Measurements from ENCODE around the gene KANK2. TPM values are rescaled to one million over a fixed set of nuclear protein-coding genes. Genes with fewer than 3 reads are reported as not detected.

Gene KANK2
- total and polyA plus RNA-seq, 2 of the 13 experiments (the other 11 are each of a cell fraction or from before 2014, with no cell fraction given) = 5.7 to 12.9 TPM

GRCh38 chr19:11236324-11237301, 39.3 kb upstream of the KANK2 start (continued):
- TF ChIP-seq ZSCAN21 (CRISPR knock-in tag; IDR thresholded peaks at IDR 0.05; ENCODE audit: borderline replicate concordance) (peak; percentile 72; the same call in 1 of the 2 replicates), ZNF580 (CRISPR knock-in tag; IDR thresholded peaks at IDR 0.05; ENCODE audit: borderline replicate concordance, low read depth) (no peak; the same call in 1 of the 2 replicates), ZNF124 (CRISPR knock-in tag; IDR thresholded peaks at IDR 0.05) (no peak; the same call in 1 of the 2 replicates), ARNT2 (CRISPR knock-in tag; IDR thresholded peaks at IDR 0.05; ENCODE audit: low read depth) (peak; percentile 53; the same call in 1 of the 2 replicates), ARNTL (CRISPR knock-in tag; IDR thresholded peaks at IDR 0.05) (peak; percentile 75; the same call in 1 of the 2 replicates), MYC (CRISPR knock-in tag; IDR thresholded peaks at IDR 0.05; ENCODE audit: borderline replicate concordance) (peak; percentile 83), MEIS1 (CRISPR knock-in tag; IDR thresholded peaks at IDR 0.05; ENCODE audit: borderline replicate concordance) (peak; percentile 71; the same call in 1 of the 2 replicates), KDM2A (CRISPR knock-in tag; IDR thresholded peaks at IDR 0.05; ENCODE audit: borderline replicate concordance, low read depth) (peak; percentile 73; the same call in 1 of the 2 replicates), SRSF1 (optimal IDR thresholded peaks at IDR 0.05; ENCODE audit: low read depth, low read length) (peak; percentile 85), HOMEZ (CRISPR knock-in tag; IDR thresholded peaks at IDR 0.05; ENCODE audit: low read depth) (0 out of 2 replicates have a peak, but pooled peaks have one; percentile 12), ZNF460 (CRISPR knock-in tag; IDR thresholded peaks at IDR 0.05; ENCODE audit: borderline replicate concordance) (no peak), TGIF2 (CRISPR knock-in tag; IDR thresholded peaks at IDR 0.05) (peak; percentile 49; the same call in 1 of the 2 replicates), GTF2F1 (IDR thresholded peaks at IDR 0.05; ENCODE audit: low read length) (no peak), NR3C1 (CRISPR knock-in tag; IDR thresholded peaks at IDR 0.05) (no peak), ERF (CRISPR knock-in tag; IDR thresholded peaks at IDR 0.05) (peak; percentile 66), ZNF407 (CRISPR knock-in tag; IDR thresholded peaks at IDR 0.05; ENCODE audit: not compliant biosample characterization) (no peak), NFYB (CRISPR knock-in tag; IDR thresholded peaks at IDR 0.05) (peak; percentile 29; the same call in 1 of the 2 replicates), HOXA9 (CRISPR knock-in tag; IDR thresholded peaks at IDR 0.05; ENCODE audit: borderline replicate concordance) (peak; percentile 90; the same call in 1 of the 2 replicates), FOXO1 (CRISPR knock-in tag; IDR thresholded peaks at IDR 0.05) (peak; percentile 51; the same call in 1 of the 2 replicates)

Data from HepG2 (cell line).